Anterior cingulate cortex (tissue), 58 donors: Measurements from ENCODE around the gene CHRM5.
A peak's percentile ranks its signal among the peaks of the same experiment; 100 is the strongest.
"Not testable (repeated sequence)": the region's sequence is repeated elsewhere in the genome, so short reads cannot be mapped to it uniquely, and the experiment has no call there.

Experiments
- DNase-seq, 58 donors: peaks; one replicate each; lab custom pipeline; 2025; lab: John Stamatoyannopoulos, UW

The CHRM5 gene

DNA sequence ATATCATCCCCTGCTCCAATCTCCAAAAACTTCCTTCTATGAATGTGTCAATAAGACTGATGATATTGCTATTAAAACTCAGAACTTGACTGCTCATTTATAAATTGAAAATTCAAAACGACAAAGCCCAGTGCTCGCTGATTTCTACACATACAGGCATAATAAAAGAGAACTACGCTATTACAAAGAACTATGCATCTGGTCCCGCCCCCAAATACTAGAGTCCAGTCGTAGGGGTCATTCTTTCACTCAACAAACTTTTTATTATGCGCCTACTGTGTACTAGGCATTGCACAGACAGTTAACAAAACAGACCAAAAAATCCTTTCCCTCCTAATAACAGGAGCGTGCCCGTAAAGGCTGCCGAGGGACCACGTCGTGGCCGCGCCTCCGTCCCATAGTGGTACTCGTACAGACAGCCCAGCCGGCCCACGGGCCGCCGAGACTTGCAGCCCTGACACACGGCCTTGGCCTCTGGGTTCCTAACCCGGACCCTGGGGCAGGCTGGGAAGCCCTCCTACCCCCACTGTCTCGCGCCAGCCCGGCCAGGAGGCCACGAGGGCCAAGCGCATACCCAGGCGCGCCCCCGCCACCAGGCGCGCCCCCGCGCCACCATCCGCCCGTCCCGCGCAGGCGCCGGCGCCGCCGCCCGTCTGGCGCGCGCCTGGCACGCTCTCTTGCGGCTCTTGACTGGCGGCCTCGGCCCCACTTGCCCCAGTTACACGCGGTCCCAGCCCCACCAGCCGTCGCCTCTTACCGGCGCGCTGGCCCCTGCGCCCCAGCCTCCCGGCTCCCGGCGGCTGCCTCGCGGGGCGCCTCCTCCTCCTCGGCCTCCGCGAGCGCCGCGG, 70.0 kb downstream of the CHRM5 start:
- peak in 57 of 58 donors; percentile 15 to 91 (median 76) for DNase-seq

DNA sequence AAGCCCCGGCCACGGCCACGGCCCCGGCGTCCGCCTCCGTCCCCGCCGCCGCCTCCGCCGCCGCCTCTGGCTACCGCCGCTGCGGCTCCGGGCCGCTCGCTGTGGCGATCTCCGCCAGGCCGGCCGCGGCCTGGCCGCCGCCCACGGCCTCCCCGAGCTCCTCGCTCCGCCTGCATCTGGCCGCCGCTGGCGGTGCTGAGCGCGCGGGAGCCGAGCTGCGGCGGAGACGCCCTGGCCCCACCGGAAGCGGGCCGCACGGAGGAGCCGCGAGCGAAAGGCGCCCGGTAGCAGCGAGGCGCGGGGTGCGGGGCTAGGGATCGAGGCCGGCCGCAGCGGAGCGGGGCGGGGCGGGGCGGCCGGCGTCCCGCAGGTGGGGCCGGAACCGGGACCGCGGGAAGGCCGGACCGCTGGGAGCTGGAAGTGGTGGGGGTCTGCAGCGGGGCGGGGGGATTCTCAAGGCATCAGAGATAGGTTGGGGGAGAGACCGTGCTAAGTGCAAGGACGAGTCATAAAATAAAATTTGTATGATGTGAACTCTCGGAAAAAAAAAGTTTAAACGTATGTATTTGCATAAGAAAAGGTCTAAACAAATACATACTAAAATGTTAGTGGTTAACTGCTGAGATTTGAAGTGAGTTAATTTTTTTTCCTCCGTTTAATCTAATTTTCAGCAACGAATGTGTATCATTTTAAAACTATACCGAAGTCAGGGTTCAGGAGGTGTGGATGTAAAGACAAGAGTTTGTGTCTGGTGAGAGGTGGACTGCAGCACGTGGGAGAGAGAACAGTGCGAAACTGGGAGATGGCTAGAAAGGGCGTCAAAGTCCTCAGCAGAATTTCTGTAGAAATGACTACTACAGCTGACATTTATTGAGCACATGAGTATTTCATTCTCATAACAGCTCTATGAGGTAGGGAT, 70.8 kb downstream of the CHRM5 start, which contains the start of gene AVEN:
AVEN (minus strand) TSS at position 334 of the 919 bp plus-strand sequence; CDS start at position 176, 158 bp downstream.
- DNase-seq: peak in 35 of 58 donors; percentile 4 to 81 (median 38)

DNA sequence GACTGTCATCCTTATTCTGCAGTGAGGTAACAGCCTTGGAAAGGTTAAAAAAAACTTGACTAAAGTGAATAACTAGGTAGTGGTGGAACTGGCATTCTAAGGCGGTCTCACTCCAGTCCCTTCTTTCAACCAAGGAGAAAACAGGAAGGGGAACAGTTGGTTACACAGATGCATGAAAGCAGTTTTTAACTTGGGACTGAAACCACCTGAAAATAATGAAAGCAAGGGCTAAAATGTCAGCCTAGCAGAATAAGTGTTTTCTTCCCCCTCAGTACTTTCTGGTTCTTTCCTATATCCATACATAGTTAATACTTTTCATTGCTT, 71.5 kb downstream of the CHRM5 start:
- DNase-seq: no peak

DNA sequence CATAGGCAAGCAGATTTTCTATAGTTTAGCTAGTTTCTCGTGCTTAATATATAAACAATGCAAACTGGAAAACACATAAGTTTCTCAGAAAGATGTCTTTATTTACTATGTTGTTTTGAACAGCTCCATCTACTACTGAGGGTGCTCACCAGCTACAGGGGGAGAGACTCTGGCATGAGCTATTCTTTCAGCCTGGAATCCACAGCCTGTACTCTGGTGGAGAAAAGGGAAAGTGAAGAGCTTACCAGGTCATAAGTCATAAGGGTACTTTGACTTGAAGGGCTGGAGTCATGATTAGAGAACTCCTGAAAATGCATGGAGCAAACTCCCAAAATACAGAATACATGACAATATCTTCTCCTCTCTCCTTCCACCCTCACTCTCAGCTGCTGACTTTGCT, 75.1 kb downstream of the CHRM5 start:
- no peak for DNase-seq

DNA sequence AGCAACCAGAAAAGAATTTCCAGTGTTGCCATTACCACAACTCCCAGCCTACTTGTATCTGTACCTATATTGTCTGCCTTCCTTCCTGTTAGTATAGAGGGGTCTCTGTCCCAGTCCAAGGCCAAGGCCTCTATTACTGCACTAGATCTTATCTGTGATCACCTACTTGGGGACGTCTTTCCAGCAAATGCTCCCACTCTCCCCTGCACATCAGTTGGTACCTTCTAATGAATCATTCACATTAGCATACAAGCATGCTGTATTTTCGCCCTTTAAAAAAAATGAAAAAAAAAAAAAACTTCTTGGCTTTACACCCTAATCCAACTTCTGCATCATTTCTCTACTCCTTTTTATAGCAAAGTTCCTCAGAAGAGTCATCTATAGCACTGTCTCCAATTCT, 75.5 kb downstream of the CHRM5 start:
- peak in 1 of 58 donors; percentile 4 for DNase-seq

DNA sequence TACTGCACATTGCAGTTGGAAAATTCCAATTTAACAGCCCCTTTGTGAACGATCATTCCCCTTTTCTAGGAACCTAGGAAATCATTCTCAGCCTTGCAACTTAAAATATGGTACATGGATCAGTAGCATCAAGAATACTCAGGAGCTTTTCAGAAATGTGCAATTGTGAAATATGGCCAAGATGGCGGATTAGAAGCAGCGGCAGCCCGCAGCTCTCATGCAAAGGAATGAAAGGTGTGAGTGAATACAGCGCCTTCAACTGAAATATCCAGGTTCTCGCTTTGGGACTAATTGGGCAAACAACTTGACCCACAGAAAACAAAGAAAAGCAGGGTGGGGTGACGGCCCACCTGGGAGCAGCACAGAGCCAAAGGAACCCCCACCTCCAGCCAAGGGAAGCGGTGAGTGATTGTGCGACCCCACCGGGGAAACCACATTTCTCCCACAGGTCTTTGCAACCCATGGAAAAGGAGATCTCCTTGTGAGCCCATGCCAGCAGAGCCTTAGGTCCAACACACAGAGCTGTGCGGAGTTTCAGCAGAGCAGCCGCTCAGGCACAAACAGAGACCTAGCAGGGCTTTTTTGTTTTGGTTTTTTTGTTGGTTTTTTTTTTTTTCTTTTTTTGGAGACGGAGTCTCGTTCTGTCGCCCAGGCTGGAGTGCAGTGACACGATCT, 78.3 kb downstream of the CHRM5 start:
- no peak for DNase-seq

DNA sequence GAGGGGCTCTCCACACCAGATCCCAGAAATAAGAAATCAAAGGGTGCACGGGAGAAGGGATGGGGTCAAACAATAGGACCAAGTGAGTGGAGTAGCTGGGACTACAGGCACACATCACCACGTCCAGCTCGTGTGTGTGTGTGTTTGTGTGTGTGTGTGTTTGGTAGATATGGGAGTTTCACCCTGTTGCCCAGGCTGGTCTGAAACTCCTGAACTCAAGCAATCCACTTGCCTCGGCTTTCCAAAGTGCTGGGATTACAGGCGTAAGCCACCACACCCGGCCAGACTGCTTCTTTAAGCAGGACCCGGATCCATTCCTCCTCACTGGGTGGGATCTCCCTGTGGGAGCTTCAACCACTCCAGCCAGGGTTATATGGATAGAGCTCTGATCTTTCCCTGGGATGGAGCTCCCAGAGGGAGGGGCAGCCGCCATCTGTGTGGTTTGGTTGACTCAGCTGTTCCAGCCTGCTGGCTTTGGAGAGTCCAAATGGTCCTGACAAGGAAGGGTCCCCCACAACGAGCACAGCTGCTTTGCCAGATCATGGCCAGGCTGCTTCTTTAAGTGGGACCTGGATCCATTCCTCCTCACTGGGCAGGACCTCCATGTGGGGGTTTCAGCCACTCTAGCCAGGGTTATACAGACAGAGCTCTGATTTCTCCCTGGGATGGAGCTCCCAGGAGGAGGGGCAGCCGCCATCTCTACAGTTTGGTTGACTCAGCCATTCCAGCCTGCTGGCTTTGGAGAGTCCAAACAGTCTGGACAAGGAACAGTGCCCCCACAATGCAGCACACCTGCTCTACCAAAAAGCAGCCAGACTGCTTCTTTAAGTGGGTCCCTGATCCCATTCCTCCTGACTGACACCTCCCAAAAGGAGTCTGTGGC, 79.8 kb downstream of the CHRM5 start:
- DNase-seq: no peak

DNA sequence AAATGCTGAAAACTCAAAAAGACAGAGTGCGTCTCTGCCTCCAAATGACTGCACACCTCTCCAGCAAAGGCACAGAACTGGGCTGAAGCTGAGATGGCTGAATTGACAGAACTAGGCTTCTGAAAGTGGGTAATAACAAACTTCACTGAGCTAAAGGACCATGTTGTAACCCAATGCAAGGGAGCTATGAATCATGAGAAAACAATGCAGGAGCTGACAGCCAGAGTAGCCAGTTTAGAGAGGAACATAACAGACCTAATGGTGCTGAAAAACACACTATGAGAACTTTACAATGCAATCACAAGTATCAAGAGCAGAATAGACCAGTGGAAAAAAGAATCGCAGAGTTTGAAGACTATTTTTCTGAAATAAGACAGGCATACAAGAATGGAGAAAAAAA, 80.8 kb downstream of the CHRM5 start:
- DNase-seq: no peak

DNA sequence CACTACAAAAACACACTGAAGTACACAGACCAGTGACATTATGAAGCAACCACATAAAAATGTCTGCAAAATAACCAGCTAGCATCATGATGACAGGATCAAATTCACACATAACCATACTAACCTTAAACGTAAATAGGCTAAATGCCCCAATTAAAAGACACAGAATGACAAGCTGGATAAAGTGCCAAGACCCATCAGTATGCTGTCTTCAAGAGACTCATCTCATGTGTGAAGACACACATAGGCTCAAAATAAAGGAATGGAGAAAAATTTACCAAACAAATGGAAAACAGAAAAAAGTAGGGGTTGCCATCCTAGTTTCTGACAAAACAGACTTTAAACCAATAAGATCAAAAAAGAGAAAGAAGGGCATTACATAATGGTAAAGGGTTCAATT, 82.1 kb downstream of the CHRM5 start:
- not testable (repeated sequence) for DNase-seq

DNA sequence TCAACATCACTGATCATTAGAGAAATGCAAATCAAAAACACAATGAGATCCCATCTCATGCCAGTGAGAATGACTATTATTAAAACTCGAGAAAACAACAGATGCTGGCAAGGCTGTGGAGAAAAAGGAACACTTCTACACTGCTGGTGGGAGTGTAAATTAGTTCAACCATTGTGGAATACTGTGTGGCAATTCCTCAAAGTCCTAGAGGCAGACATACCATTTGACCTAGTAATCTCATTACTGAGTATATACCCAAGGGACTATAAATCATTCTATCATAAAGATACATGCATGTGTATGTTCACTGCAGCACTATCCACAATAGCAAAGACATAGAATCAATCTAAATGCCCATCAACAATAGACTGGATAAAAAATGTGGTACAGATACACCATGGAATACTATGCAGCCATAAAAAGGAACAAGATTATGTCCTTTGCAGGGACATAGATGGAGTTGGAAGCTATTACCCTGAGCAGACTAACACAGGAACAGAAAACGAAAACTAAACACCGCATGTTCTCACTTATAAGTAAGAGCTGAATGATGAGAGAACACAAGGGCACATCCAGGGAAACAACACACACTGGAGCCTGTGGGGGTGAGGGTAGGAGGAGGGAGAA, 85.9 kb downstream of the CHRM5 start:
- no peak for DNase-seq

DNA sequence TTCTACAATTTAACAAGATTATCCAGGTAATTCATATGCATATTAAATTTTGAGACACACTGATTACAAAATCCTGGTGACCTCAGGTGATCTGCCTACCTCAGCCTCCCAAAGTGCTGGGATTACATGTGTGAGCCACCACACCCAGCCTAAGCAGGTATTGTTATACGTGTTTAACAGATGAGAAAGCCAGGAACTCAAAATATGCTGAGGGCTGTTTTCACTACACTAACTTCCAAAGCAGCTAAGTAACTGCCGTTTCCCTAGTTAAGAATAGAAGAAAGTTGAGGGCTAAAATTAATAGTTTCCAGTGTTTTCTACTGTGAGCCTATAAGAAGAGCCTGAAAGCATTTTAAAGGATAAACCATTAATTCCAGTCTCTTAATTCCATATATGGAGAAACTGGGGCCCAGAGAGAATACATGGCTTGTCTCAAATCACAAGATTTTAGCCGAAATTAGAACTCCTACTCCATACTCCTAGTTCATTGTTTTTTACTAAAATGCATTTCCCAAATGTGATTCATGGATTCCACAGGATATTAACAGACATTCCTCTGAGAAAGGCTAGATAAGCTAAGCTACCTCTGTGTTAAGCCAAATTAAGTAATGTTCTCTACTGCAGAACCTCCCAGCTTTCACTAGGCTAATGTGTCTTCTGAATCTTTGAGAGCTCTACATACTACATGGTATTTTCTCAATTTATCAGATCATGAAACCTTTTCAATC, 87.7 kb downstream of the CHRM5 start:
- DNase-seq: no peak

DNA sequence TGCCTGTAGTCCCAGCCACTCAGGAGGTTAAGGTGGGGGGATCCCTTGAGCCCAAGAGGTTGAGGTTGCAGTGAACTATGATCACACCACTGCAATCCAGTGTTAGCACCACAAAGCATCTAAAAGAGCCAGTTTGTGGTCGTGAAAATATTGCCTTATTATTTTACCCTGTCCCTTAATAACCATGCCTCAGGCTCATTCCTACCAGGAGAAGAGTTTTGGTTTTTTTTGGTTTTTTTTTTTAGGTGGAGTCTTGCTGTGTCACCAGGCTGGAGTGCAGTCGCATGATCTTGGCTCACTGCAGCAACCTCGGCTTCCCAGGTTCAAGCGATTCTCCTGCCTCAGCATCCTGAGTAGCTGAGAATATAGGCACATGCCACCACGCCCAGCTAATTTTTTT, 88.6 kb downstream of the CHRM5 start:
- no peak for DNase-seq

DNA sequence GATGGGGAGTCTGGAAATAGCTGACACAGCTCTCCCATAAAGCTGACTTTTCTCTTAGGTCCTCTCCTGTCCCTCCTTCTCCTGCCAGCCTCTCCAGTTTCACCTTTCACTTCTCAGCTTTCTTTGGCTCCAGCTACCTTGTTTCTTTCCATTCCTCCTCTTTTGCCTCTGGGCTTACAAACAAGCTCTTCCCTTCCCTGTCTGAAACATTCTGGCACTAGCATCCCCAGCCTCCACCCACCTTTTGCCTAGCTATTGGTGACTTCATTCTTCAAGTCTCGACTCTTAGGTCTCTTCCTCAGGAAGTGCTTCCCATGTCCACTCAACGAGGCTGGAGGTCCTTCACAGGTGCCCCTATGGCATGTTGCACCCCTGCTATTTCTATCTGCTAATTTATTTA, 91.2 kb downstream of the CHRM5 start:
- DNase-seq: no peak

DNA sequence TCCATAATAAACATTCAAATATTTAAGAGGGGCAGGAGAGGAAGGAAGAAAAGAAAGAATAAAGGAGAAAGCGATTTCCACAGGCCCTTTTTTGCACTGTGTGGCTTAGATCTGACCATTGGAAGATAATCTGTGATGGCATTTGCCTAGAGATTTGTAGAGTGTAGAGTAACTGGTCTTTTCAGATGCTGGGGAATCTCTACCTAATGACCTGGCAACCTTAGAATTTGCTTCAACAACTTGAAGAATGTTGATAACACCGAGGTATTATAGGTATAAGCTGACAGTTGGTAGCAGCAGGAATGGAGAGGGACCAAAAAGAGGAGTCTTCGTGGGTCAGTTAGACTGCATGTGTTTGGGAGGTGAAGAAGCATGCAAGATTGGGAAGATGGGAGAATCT, 91.6 kb downstream of the CHRM5 start:
- no peak for DNase-seq

DNA sequence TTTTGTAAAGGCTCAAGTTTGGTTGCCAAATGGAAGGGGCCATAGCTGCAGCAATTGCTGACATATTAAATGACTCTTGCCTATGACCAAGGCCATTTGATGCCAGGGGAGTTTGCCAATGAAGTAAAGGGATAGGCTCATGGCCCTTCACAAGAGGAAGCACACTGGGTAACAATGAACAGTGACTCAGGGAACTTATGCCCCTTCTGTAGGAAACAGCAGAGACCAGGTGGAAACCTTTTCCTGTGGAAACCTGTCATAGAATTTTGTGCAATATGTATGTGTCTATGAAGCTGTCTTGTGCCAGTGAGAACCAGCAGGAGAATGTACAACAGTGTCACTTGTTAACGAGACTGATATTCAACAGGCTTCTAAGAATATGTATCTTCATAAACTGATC, 96.1 kb downstream of the CHRM5 start:
- no peak for DNase-seq

DNA sequence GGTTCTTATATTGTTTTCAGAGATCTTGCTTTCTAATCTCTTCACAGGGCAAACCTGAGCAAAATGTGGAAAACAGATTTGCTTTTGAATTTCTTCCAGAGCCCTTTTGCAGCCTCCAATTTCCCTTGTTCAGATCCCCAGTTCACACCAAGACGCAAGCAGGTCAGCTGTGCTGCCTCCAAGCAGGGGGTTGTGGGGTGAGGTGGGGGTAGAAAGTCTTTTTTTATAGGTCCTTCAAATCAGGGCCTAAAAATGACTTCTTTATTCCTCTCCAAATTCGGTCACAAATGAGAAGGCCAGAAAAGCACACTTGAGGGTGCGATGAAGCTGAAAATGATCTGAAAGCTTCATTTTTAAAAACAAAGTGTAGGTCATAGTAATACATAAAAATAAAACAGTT, 97.0 kb downstream of the CHRM5 start:
- no peak for DNase-seq

DNA sequence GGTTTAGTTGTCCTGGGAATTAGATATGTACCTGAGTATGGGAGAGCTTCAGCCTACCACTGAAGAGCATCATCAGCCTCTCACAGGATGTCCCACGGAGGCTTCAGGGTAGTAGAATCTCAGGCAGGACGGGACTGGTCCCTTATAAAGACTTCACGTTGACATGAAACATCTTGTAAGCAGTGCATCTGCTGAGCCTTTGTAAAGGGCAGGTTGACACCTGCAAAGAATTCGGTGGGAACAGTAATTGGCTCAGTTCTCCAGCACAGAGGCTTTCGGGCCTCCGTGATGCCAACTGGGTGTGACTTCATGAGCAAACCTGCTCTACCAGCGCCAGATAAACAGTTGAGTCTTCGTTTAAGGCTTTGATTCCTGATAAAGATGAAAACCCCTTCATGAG, 97.6 kb downstream of the CHRM5 start:
- DNase-seq: no peak

DNA sequence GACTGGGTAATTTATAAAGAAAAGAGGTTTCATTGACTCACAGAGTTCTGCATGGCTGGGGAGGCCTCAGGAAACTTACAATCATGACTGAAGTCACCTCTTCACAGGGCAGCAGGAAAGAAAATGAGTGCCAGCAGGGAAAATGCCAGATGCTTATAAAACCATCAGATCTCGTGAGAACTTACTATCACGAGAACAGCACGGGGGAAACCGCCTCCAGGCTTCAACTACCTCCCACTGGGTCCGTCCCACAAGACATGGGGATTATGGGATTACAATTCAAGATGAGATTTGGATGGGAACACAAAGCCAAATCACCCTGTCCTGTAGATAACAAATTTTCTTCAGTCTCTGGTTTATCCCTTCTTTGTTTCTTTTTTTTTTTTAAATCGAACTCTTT, 101.7 kb downstream of the CHRM5 start:
- DNase-seq: no peak

DNA sequence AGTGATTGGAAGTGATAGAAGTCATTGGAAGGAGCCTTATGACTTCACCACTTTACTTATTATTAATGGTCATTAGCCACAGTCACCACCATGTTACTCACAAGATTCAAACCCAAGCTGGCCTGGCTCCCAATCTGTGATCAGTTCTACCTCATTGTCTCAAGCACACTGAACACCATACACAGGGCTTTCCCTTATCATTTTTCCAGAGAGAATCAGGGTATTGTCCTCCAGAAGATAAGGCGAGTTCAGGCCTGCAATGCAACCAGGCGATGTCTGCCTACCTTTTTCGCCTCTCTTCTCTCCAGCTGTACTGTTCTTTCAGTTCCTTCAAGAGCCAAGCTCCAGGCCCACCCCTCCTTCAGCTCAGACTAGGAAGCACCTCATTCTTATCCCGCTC, 108.5 kb downstream of the CHRM5 start:
- no peak for DNase-seq
